ENCODE results near the gene ZFP91. TPM values are rescaled to one million over a fixed set of nuclear protein-coding genes. Genes with fewer than 3 reads are reported as not detected.
"Not testable (repeated sequence)": the region's sequence is repeated elsewhere in the genome, so short reads cannot be mapped to it uniquely, and the experiment has no call there.

Gene ZFP91
- total RNA-seq, 4 donors from 2014 or later, result 38.6 to 62.0 (median 56.2) TPM

DNA sequence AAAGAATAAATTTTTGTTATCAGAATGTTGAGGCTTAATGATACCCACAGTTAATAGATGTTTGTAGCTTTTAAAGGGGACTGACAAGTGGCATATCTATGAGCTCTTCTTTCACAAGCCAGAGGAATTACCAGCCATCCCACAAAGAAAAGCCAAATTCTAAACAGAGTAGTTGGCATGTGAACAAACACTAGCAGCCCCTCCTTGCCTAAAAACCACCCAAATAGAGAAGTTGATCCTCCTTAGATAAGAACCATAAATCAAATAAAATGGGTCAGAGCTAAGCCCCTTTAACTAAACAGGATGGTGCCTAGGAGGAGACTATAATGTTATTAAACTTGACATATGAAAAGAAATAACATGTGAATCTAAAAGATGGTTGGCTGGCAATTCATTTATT lies 14.6 kb upstream of the ZFP91 start:
- no peak for DNase-seq
- H3K36me3 ChIP-seq, result peaks cover 0 to 8% (median 1%) of the 10 kb centered on the region in 4 donors
- intact Hi-C loops (cut with DNase I; ENCODE audit: low total_unique reads) (no loop called here), in situ Hi-C loops (cut with MboI; ENCODE audit: low pct_ligation_motif_present in 1 of 4, low pct_unique_long_range_greater_than_20kb in 1 of 4, low sequenced_read_pairs in 3 of 4) (no loop called here)
- TF ChIP-seq EP300 (IDR thresholded peaks at IDR 0.05; ENCODE audit: low read depth) (no peak), POLR2AphosphoS5 (IDR thresholded peaks at IDR 0.05) (no peak), POLR2A (IDR thresholded peaks at IDR 0.05) (no peak)
- TF ChIP-seq, protein P1, sequence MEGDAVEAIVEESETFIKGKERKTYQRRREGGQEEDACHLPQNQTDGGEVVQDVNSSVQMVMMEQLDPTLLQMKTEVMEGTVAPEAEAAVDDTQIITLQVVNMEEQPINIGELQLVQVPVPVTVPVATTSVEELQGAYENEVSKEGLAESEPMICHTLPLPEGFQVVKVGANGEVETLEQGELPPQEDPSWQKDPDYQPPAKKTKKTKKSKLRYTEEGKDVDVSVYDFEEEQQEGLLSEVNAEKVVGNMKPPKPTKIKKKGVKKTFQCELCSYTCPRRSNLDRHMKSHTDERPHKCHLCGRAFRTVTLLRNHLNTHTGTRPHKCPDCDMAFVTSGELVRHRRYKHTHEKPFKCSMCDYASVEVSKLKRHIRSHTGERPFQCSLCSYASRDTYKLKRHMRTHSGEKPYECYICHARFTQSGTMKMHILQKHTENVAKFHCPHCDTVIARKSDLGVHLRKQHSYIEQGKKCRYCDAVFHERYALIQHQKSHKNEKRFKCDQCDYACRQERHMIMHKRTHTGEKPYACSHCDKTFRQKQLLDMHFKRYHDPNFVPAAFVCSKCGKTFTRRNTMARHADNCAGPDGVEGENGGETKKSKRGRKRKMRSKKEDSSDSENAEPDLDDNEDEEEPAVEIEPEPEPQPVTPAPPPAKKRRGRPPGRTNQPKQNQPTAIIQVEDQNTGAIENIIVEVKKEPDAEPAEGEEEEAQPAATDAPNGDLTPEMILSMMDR (IDR thresholded peaks at IDR 0.05), result no peak
- peaks cover 4 to 31% (median 25%) of the 10 kb centered on the region in 4 donors for H3K4me1 ChIP-seq
- H3K9me3 ChIP-seq, result no peaks in the 10 kb centered on the region
- no peak overlapping the region for H3K4me3 ChIP-seq
- no peaks in the 10 kb centered on the region for H3K27me3 ChIP-seq
- no peak overlapping the region for H3K27ac ChIP-seq

DNA sequence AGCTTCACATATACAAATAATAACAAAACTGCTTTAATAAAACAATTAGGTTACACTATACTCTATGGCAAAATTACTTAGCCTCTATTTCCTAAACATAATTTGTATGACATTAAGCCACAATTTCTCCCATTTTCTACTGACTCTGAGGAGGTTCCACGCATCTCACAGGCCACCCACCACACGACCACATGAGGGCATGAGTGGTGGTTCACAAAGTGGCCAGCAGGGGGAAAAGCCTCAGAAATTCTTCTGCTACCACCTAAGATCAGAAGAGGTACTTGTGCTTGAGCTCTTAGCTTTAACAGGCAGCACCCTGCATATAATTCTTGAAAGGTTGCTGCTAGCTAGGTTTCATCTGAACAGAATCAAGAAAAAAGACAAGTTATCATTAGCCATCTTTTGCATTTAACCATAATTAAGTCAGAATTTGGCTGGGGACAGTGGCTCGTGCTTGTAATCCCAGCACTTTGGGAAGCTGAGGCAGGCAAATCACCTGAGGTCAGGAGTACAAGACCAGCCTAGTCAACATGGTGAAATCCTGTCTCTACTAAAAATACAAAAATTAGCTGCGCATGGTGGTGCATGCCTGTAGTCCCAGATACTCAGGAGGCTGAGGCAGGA lies 10.9 kb upstream of the ZFP91 start:
- TF ChIP-seq, protein P1 (IDR thresholded peaks at IDR 0.05), result peak; percentile 65 to 82 (median 75)
- no peak for TF ChIP-seq EP300 (IDR thresholded peaks at IDR 0.05; ENCODE audit: low read depth)
- H3K9me3 ChIP-seq, result no peaks in the 10 kb centered on the region
- H3K4me1 ChIP-seq, result peaks cover 3 to 13% (median 6%) of the 10 kb centered on the region in 4 donors
- DNase-seq, result peak; percentile 65
- 52 to 100% methylated on average over 1 to 4 of the region's 4 CpGs for WGBS, 2 donors (ENCODE audit: low coverage in 1 of 2)
- H3K27me3 ChIP-seq, result no peaks in the 10 kb centered on the region
- no peak overlapping the region for H3K4me3 ChIP-seq
- in situ Hi-C loops (cut with MboI; ENCODE audit: low pct_ligation_motif_present in 1 of 4, low pct_unique_long_range_greater_than_20kb in 1 of 4, low sequenced_read_pairs in 3 of 4) (no loop called here), intact Hi-C loops (cut with DNase I; ENCODE audit: low total_unique reads) (no loop called here)
- peaks cover 0 to 21% (median 5%) of the 10 kb centered on the region in 4 donors for H3K36me3 ChIP-seq
- no peak overlapping the region for H3K27ac ChIP-seq

DNA sequence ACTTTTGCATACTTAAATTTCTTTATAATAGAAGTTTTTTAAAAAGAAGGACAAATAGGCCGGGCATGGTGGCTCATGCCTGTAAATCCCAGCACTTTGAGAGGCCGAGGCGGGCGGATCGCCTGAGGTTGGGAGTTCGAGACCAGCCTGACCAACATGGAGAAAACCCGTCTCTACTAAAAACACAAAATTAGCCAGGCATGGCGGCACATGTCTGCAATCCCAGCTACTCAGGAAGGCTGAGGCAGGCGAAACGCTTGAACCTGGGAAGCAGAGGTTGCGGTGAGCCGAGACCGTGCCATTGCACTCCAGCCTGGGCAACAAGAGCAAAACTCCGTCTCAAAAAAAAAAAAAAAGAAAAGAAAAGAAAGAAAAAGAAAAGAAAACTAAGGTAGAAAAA lies 6.0 kb upstream of the ZFP91 start:
- H3K27me3 ChIP-seq; intact Hi-C loops (cut with DNase I; ENCODE audit: low total_unique reads); DNase-seq; H3K9me3 ChIP-seq: not testable (repeated sequence)
- in situ Hi-C loops (cut with MboI; ENCODE audit: low pct_ligation_motif_present in 1 of 4, low pct_unique_long_range_greater_than_20kb in 1 of 4, low sequenced_read_pairs in 3 of 4), result loop anchor here in 1 of 4 donors (10.0 kb wide), 1 partner anchor 572 kb away; the partner anchor contains the start of gene FAM111A
- peak overlapping the region; percentile 100 for H3K27ac ChIP-seq
- 81 to 94% methylated on average over 7 to 14 of the region's 14 CpGs for WGBS, 2 donors (ENCODE audit: low coverage in 1 of 2)
- peak overlapping the region in 1 of 4 donors; percentile 18 for H3K4me3 ChIP-seq
- H3K36me3 ChIP-seq, result peaks cover 0 to 21% (median 5%) of the 10 kb centered on the region in 4 donors
- H3K4me1 ChIP-seq, result peaks cover 7 to 50% (median 26%) of the 10 kb centered on the region in 4 donors

DNA sequence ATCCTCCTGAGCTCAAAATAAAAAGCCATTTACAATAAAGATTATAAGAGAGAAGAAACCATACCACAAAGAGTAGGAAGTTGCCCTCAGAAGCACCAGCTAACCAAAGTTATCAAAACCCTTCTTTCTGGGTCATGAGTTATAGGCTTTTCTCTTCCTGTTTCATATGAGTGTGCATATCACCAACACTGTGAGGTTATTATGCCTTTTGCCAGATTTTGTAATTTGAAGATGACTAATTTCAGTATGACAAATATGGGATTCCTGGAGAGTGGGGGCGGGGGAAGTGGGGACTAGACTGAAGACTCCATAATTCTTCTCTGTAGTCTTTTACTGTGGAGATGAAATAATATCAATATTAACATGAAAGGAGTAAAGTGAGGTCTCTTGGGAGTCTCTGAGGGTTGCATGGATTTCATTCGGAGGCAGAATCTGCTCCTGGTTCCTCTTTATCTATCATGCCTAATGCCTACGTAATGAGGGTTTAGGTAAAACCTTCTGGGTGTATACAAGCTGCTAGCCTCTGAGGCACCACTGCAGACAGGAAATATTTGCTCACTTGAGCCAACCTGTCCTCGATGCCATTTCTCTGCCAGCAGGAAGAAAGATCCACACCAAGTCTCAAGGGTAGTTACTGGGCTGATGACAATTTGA lies 5.3 kb upstream of the ZFP91 start:
- in situ Hi-C loops (cut with MboI; ENCODE audit: low pct_ligation_motif_present in 1 of 4, low pct_unique_long_range_greater_than_20kb in 1 of 4, low sequenced_read_pairs in 3 of 4), result loop anchor here in 1 of 4 donors (10.0 kb wide), 1 partner anchor 571 kb away; the partner anchor contains the start of gene FAM111A
- TF ChIP-seq EP300 (IDR thresholded peaks at IDR 0.05; ENCODE audit: low read depth) (no peak), POLR2AphosphoS5 (IDR thresholded peaks at IDR 0.05) (no peak), POLR2A (IDR thresholded peaks at IDR 0.05) (no peak)
- TF ChIP-seq, protein P1 (IDR thresholded peaks at IDR 0.05), result no peak
- H3K27me3 ChIP-seq, result no peaks in the 10 kb centered on the region
- DNase-seq, result no peak
- WGBS, 2 donors (ENCODE audit: low coverage in 1 of 2), result 43 to 50% methylated on average over 2 to 4 of the region's 4 CpGs
- H3K36me3 ChIP-seq, result peaks cover 0 to 19% (median 5%) of the 10 kb centered on the region in 4 donors
- intact Hi-C loops (cut with DNase I; ENCODE audit: low total_unique reads), result no loop called here
- peak overlapping the region; percentile 100 for H3K27ac ChIP-seq
- H3K9me3 ChIP-seq, result no peaks in the 10 kb centered on the region
- H3K4me1 ChIP-seq, result peaks cover 7 to 50% (median 26%) of the 10 kb centered on the region in 4 donors
- peak overlapping the region in 1 of 4 donors; percentile 7 for H3K4me3 ChIP-seq

Measured in transverse colon (tissue), 4 donors.